Prostate gland (tissue), 2 donors: Measurements from ENCODE around the gene FAM193A.

Experiments used
- POLR2A ChIP-seq: fragments of 450-650 bp; IDR thresholded peaks from one replicate; pipeline ENCODE4 v1.6.1; 2016; ENCODE audit warnings: antibody characterized with exemption, mild to moderate bottlenecking
- TF ChIP-seq, protein P1 (sequence below), 4 experiments: fragments of 200-600 bp in 2 of 4; fragments of 450-650 bp in 2 of 4; sonication (generic) in 2 of 4; IDR thresholded peaks; 1 replicate in 3 of 4; 2 replicates in 1 of 4; pipeline ENCODE4 v1.5.1; 2016 to 2019; ENCODE audit warnings: antibody characterized with exemption in 4 of 4, mild to moderate bottlenecking in 2 of 4, moderate library complexity in 2 of 4

DNA sequence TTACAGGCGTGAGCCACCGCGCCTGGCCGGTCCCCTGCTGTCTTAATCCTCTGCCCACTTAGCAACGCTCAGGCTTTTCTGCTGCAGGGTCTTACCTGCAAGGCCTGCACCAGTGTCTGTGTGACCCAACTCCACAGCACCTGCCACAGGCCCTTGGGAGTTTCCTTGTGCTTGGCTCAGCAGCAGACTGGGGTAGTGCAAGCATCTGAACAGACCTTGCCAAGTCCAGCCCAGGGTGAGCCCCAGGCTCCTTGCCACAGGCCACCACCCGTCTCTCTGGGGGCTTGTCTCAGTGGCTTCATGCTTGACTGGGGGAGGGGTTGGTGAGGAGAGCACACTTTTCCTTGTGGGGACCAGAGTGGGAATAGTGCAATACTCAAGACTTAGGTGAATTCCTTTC lies 87.0 kb downstream of the FAM193A start:
- TF ChIP-seq, protein P1, sequence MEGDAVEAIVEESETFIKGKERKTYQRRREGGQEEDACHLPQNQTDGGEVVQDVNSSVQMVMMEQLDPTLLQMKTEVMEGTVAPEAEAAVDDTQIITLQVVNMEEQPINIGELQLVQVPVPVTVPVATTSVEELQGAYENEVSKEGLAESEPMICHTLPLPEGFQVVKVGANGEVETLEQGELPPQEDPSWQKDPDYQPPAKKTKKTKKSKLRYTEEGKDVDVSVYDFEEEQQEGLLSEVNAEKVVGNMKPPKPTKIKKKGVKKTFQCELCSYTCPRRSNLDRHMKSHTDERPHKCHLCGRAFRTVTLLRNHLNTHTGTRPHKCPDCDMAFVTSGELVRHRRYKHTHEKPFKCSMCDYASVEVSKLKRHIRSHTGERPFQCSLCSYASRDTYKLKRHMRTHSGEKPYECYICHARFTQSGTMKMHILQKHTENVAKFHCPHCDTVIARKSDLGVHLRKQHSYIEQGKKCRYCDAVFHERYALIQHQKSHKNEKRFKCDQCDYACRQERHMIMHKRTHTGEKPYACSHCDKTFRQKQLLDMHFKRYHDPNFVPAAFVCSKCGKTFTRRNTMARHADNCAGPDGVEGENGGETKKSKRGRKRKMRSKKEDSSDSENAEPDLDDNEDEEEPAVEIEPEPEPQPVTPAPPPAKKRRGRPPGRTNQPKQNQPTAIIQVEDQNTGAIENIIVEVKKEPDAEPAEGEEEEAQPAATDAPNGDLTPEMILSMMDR (IDR thresholded peaks at IDR 0.05) = no peak
- no peak for TF ChIP-seq POLR2A
